Measurements from ENCODE around the gene DHRSX.
"Not testable (repeated sequence)": the region's sequence is repeated elsewhere in the genome, so short reads cannot be mapped to it uniquely, and the experiment has no call there.

DHRSX gene

DNA sequence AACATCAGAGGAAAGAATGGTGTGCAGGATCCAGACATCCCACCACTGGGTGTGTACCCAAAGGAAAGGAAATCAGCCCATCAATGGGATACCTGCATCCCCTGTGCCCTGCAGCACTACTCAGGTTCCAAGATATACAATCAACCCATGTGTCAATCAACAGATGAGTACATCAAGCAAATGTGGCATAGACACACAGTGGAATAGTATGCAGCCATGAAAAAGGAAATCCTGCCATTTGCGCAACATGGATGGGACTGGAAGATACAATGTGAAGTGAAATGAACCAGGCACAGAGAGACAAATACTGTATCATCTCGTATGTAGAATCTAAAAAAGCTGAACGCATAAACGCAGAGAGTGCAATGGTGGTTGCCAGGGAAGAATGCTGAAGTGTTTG, 30.9 kb downstream of the DHRSX start:
- not testable (repeated sequence) for H3K27me3 ChIP-seq (ENCODE audit: low read depth, low read length); H3K4me3 ChIP-seq (ENCODE audit: low read depth in 1 of 2, low read length in 2 of 2); H3K27ac ChIP-seq (ENCODE audit: low read length); H3K4me1 ChIP-seq (ENCODE audit: control insufficient read depth in 1 of 2, insufficient read depth in 2 of 2, low read length in 2 of 2); H3K9me3 ChIP-seq (ENCODE audit: control insufficient read depth in 1 of 2, low read length in 2 of 2); H3K36me3 ChIP-seq (ENCODE audit: control insufficient read depth in 1 of 2, insufficient read depth in 2 of 2, low read length in 2 of 2)

- no peak overlapping the region for H3K27ac ChIP-seq (ENCODE audit: low read length)
- no peaks in the 10 kb centered on the region for H3K9me3 ChIP-seq (ENCODE audit: control insufficient read depth in 1 of 2, low read length in 2 of 2)
- no peaks in the 10 kb centered on the region for H3K4me1 ChIP-seq (ENCODE audit: control insufficient read depth in 1 of 2, insufficient read depth in 2 of 2, low read length in 2 of 2)
- no peak overlapping the region for H3K4me3 ChIP-seq (ENCODE audit: low read depth in 1 of 2, low read length in 2 of 2)
- H3K36me3 ChIP-seq (ENCODE audit: control insufficient read depth in 1 of 2, insufficient read depth in 2 of 2, low read length in 2 of 2) = peaks cover 0 to 6% of the 10 kb centered on the region in 2 donors
- no peaks in the 10 kb centered on the region for H3K27me3 ChIP-seq (ENCODE audit: low read depth, low read length)
Measured at GRCh38 chrX:2469196-2469685, 31.5 kb downstream of the DHRSX start.

GRCh38 chrX:2468261-2469195, 32.2 kb downstream of the DHRSX start:
- no peaks in the 10 kb centered on the region for H3K27me3 ChIP-seq (ENCODE audit: low read depth, low read length)

GRCh38 chrX:2466876-2467656, 33.7 kb downstream of the DHRSX start:
- H3K27ac ChIP-seq (ENCODE audit: low read length) = no peak overlapping the region
- H3K9me3 ChIP-seq (ENCODE audit: control insufficient read depth in 1 of 2, low read length in 2 of 2) = no peaks in the 10 kb centered on the region
- no peak overlapping the region for H3K4me3 ChIP-seq (ENCODE audit: low read depth in 1 of 2, low read length in 2 of 2)
- no peaks in the 10 kb centered on the region for H3K27me3 ChIP-seq (ENCODE audit: low read depth, low read length)
- H3K36me3 ChIP-seq (ENCODE audit: control insufficient read depth in 1 of 2, insufficient read depth in 2 of 2, low read length in 2 of 2) = peaks cover 0 to 6% of the 10 kb centered on the region in 2 donors
- H3K4me1 ChIP-seq (ENCODE audit: control insufficient read depth in 1 of 2, insufficient read depth in 2 of 2, low read length in 2 of 2) = no peaks in the 10 kb centered on the region

More at GRCh38 chrX:2468261-2469195, 32.2 kb downstream of the DHRSX start:
- H3K36me3 ChIP-seq (ENCODE audit: control insufficient read depth in 1 of 2, insufficient read depth in 2 of 2, low read length in 2 of 2) = peaks cover 0 to 6% of the 10 kb centered on the region in 2 donors
- H3K4me1 ChIP-seq (ENCODE audit: control insufficient read depth in 1 of 2, insufficient read depth in 2 of 2, low read length in 2 of 2) = no peaks in the 10 kb centered on the region
- no peak overlapping the region for H3K27ac ChIP-seq (ENCODE audit: low read length)
- no peaks in the 10 kb centered on the region for H3K9me3 ChIP-seq (ENCODE audit: control insufficient read depth in 1 of 2, low read length in 2 of 2)
- H3K4me3 ChIP-seq (ENCODE audit: low read depth in 1 of 2, low read length in 2 of 2) = no peak overlapping the region

GRCh38 chrX:2464677-2465166, 36.1 kb downstream of the DHRSX start:
- H3K36me3 ChIP-seq (ENCODE audit: control insufficient read depth in 1 of 2, insufficient read depth in 2 of 2, low read length in 2 of 2) = peaks cover 0 to 5% of the 10 kb centered on the region in 2 donors
- H3K27ac ChIP-seq (ENCODE audit: low read length) = no peak overlapping the region
- H3K4me1 ChIP-seq (ENCODE audit: control insufficient read depth in 1 of 2, insufficient read depth in 2 of 2, low read length in 2 of 2) = peaks cover 0 to 7% of the 10 kb centered on the region in 2 donors
- no peaks in the 10 kb centered on the region for H3K27me3 ChIP-seq (ENCODE audit: low read depth, low read length)
- no peaks in the 10 kb centered on the region for H3K9me3 ChIP-seq (ENCODE audit: control insufficient read depth in 1 of 2, low read length in 2 of 2)
- H3K4me3 ChIP-seq (ENCODE audit: low read depth in 1 of 2, low read length in 2 of 2) = no peak overlapping the region

DNA sequence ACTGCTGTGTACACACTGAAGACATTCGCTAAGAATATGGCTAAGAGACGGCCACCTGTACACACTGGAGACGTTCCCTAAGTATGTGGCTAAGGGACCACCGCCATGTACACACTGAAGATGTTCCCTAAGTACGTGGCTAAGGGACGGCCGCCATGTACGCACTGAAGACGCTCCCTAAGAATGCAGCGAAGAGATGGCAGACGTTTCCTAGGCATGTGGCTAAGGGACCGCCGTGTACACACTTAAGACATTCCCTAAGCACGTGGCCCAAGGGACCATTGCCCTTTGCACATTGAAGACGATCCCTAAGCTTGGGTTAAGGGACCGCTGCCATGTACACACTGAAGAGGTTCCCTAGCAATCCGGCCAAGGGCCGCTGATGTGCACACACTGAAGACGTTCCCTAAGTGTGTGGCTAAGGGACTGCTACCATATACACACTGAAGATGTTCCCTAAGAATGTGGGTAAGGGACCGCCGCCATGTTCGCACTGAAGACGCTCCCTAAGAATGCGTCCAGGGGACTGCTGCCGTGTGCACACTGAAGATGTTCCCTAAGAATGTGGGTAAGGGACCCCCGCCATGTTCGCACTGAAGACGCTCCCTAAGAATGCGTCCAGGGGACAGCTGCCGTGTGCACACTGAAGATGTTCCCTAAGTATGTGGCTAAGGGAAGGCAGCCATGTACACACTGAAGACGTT, 36.7 kb downstream of the DHRSX start:
- no peaks in the 10 kb centered on the region for H3K36me3 ChIP-seq (ENCODE audit: control insufficient read depth in 1 of 2, insufficient read depth in 2 of 2, low read length in 2 of 2)
- H3K4me3 ChIP-seq (ENCODE audit: low read depth in 1 of 2, low read length in 2 of 2) = no peak overlapping the region
- H3K9me3 ChIP-seq (ENCODE audit: control insufficient read depth in 1 of 2, low read length in 2 of 2) = no peaks in the 10 kb centered on the region
- H3K27me3 ChIP-seq (ENCODE audit: low read depth, low read length) = no peaks in the 10 kb centered on the region
- H3K4me1 ChIP-seq (ENCODE audit: control insufficient read depth in 1 of 2, insufficient read depth in 2 of 2, low read length in 2 of 2) = peaks cover 0 to 7% of the 10 kb centered on the region in 2 donors
- H3K27ac ChIP-seq (ENCODE audit: low read length) = no peak overlapping the region

GRCh38 chrX:2463481-2463880, 37.3 kb downstream of the DHRSX start:
- H3K27ac ChIP-seq (ENCODE audit: low read length); H3K27me3 ChIP-seq (ENCODE audit: low read depth, low read length); H3K4me1 ChIP-seq (ENCODE audit: control insufficient read depth in 1 of 2, insufficient read depth in 2 of 2, low read length in 2 of 2); H3K4me3 ChIP-seq (ENCODE audit: low read depth in 1 of 2, low read length in 2 of 2); H3K36me3 ChIP-seq (ENCODE audit: control insufficient read depth in 1 of 2, insufficient read depth in 2 of 2, low read length in 2 of 2); H3K9me3 ChIP-seq (ENCODE audit: control insufficient read depth in 1 of 2, low read length in 2 of 2): not testable (repeated sequence)

DNA sequence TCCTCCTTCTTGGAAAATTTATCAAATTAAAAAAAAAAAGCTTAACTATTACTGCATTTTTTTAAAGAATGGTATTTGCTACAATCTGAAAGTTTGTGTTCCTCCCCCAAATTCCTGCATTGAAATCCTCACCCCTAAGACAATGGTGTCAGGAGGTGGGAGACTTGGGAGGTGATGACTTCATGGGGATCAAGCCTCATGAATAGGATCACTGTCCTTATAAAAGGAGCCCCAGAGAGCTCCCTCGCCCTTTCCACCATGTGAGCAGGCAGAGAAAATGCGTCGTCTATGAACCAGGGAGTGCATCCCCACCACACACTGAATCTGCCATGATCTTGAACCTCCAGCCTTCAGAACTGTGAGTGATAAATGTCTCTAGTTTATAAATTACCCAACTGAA, 38.0 kb downstream of the DHRSX start:
- H3K36me3 ChIP-seq (ENCODE audit: control insufficient read depth in 1 of 2, insufficient read depth in 2 of 2, low read length in 2 of 2) = no peaks in the 10 kb centered on the region
- no peaks in the 10 kb centered on the region for H3K27me3 ChIP-seq (ENCODE audit: low read depth, low read length)
- H3K27ac ChIP-seq (ENCODE audit: low read length) = no peak overlapping the region
- no peak overlapping the region for H3K4me3 ChIP-seq (ENCODE audit: low read depth in 1 of 2, low read length in 2 of 2)
- peaks cover 0 to 7% of the 10 kb centered on the region in 2 donors for H3K4me1 ChIP-seq (ENCODE audit: control insufficient read depth in 1 of 2, insufficient read depth in 2 of 2, low read length in 2 of 2)
- H3K9me3 ChIP-seq (ENCODE audit: control insufficient read depth in 1 of 2, low read length in 2 of 2) = no peaks in the 10 kb centered on the region

DNA sequence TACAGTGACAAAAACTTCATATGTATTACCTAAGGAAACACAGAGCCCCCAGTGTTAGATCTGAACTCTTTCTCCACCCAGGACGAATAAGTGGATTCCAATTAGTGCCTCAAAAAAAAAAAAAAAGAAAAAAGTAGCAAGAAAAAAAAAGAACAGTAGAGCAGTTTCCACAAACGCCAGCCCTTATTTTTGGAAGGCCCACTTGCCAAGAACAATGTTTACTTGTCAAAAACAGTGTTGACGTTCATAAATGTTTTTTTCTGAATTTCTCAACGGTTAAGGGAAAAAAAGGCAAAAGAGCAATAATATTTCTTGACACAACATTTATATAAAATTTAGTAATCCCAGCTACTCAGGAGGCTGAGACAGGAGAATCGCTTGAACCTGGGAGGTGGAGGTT, 38.7 kb downstream of the DHRSX start:
- Histone ChIP-seq H3K4me3 (ENCODE audit: low read depth in 1 of 2, low read length in 2 of 2) (no peak overlapping the region), H3K36me3 (ENCODE audit: control insufficient read depth in 1 of 2, insufficient read depth in 2 of 2, low read length in 2 of 2) (no peaks in the 10 kb centered on the region), H3K27ac (ENCODE audit: low read length) (no peak overlapping the region), H3K4me1 (ENCODE audit: control insufficient read depth in 1 of 2, insufficient read depth in 2 of 2, low read length in 2 of 2) (peaks cover 0 to 7% of the 10 kb centered on the region in 2 donors), H3K9me3 (ENCODE audit: control insufficient read depth in 1 of 2, low read length in 2 of 2) (no peaks in the 10 kb centered on the region), H3K27me3 (ENCODE audit: low read depth, low read length) (no peaks in the 10 kb centered on the region)

DNA sequence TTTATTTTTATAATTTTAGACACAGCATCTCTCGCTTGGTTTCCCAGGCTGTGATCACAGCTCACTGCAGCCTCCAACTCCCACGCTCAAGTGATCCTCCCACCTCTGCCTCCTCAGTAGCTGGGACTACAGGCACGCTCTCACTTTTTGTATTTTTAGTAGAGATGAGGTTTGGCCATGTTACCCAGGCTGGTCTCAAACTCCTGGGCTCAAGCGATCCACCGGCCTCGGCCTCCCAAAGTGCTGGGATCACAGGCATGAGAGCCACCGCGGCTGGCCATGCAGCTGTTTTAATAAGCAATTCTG, 39.1 kb downstream of the DHRSX start:
- H3K4me3 ChIP-seq (ENCODE audit: low read depth in 1 of 2, low read length in 2 of 2) = no peak overlapping the region
- H3K4me1 ChIP-seq (ENCODE audit: control insufficient read depth in 1 of 2, insufficient read depth in 2 of 2, low read length in 2 of 2) = peaks cover 0 to 7% of the 10 kb centered on the region in 2 donors
- H3K36me3 ChIP-seq (ENCODE audit: control insufficient read depth in 1 of 2, insufficient read depth in 2 of 2, low read length in 2 of 2) = no peaks in the 10 kb centered on the region
- no peaks in the 10 kb centered on the region for H3K9me3 ChIP-seq (ENCODE audit: control insufficient read depth in 1 of 2, low read length in 2 of 2)
- H3K27ac ChIP-seq (ENCODE audit: low read length) = no peak overlapping the region
- H3K27me3 ChIP-seq (ENCODE audit: low read depth, low read length) = no peaks in the 10 kb centered on the region
